ENCODE measurements around the gene PINLYP. TPM values are rescaled to one million over a fixed set of nuclear protein-coding genes. Genes with fewer than 3 reads are reported as not detected.

Gene PINLYP
- total RNA-seq, 1 experiment from 2014 or later, result not detected

DNA sequence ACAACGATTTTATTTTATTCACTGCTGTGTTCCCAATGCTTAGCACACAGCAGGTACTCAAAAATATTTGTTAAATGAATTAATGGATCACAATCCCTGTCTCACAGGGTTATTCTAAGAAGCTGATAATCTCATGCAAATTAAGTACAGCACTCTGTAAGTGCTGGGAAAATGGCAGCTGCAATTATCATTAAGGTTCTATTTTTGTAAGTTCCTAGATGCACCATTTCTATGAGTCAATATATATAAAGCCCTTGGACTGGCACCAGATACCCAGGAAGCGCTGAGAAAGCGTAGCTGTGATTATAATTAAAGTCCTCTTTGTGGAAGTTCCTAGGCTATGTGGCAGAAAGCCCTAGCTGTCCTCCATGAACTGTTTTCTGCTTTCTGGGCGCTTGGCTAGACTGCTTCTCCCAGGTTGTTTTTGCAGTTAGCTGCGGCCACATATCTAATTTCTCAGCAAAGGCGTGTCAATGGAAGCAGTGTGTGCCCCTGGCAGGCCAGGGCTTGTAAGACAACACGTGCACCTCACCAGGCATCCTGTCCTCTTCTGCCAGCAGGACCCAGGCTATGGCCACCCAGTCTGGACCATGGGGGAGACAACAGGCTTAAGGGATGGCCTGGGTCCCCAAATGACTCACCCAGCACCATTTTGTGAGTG is 31.1 kb downstream of the PINLYP start:
- CTCF ChIA-PET, result no interaction called here
- Histone ChIP-seq H3K4me1 (no peaks in the 10 kb centered on the region), H3K27me3 (replicated peaks; ENCODE audit: control insufficient read depth, insufficient read depth, low read length) (no peaks in the 10 kb centered on the region), H3K9me3 (no peaks in the 10 kb centered on the region), H3K4me3 (ENCODE audit: low read depth, low read length) (no peak overlapping the region), H3K36me3 (ENCODE audit: control insufficient read depth, insufficient read depth, low read length) (no peaks in the 10 kb centered on the region)
- DNase-seq, result no peak
- TF ChIP-seq, protein P1, sequence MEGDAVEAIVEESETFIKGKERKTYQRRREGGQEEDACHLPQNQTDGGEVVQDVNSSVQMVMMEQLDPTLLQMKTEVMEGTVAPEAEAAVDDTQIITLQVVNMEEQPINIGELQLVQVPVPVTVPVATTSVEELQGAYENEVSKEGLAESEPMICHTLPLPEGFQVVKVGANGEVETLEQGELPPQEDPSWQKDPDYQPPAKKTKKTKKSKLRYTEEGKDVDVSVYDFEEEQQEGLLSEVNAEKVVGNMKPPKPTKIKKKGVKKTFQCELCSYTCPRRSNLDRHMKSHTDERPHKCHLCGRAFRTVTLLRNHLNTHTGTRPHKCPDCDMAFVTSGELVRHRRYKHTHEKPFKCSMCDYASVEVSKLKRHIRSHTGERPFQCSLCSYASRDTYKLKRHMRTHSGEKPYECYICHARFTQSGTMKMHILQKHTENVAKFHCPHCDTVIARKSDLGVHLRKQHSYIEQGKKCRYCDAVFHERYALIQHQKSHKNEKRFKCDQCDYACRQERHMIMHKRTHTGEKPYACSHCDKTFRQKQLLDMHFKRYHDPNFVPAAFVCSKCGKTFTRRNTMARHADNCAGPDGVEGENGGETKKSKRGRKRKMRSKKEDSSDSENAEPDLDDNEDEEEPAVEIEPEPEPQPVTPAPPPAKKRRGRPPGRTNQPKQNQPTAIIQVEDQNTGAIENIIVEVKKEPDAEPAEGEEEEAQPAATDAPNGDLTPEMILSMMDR (IDR thresholded peaks at IDR 0.05; ENCODE audit: insufficient read depth in 1 of 2, low read depth in 1 of 2, low read length in 1 of 2, severe bottlenecking in 1 of 2, unreplicated experiment in 1 of 2), result no peak
- POLR2A ChIA-PET, result no interaction called here
- no peaks in the 10 kb centered on the region for H3K9me3 Mint-ChIP-seq (ENCODE audit: unreplicated experiment)
- no peak overlapping the region for H3K27ac Mint-ChIP-seq (ENCODE audit: unreplicated experiment)
- no peaks in the 10 kb centered on the region for H3K27me3 Mint-ChIP-seq (ENCODE audit: insufficient read depth, unreplicated experiment)
- BruUV-seq (replicated peaks), result no TSS peak
- no peak overlapping the region for H3K4me3 Mint-ChIP-seq (ENCODE audit: unreplicated experiment)
- peaks cover 37% of the 10 kb centered on the region for H3K36me3 Mint-ChIP-seq (ENCODE audit: insufficient read depth, unreplicated experiment)
- intact Hi-C loops (cut with micrococcal nuclease; ENCODE audit: unreplicated experiment), result no loop called here
- H3K4me1 Mint-ChIP-seq (ENCODE audit: low read depth, unreplicated experiment), result peaks cover 10% of the 10 kb centered on the region

DNA sequence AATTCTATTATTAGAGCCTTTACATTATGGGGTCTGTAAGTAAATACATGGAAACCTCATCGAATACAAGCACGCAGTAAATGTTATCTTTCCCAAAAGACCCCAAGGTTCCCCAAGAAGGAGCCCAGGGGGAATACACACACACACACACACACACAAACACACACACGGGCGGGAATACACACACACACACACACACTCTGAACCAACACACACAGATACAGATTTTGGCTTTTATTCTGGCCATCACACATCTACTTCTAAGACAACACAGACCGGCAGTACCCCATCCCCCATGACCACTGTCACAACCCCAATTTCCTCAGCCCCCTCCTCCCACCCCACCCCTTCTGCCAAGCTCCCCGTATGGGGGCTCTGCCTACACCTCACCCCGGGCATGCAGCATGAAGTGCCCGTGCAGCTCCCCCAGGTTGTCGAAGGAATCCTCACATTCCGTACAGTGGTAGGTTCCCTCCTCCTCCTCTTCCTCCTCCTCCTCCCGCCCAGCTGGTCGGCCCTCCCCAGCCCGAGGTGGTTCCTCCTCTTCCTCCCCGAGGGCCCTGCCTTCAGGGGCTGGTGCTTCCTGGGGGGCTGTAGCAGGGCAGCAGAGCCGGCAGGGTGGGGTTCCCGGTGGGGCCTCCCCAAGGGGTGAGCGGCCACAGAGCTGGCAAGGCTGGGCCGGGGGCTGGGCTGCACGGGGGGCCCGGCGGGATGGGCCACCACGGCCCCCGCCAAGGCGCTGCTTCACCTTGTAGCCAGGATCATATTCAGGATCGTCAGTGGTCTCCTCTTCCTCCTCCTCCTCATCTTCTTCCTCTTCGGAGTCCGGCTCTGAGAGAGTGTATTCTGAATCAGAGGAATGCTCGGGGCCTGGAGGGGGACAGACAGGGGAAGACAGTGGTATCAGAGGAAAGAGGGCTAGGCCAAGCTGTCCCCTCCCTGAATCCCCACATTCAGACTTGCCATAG is 31.9 kb downstream of the PINLYP start:
- no peaks in the 10 kb centered on the region for H3K27me3 ChIP-seq (replicated peaks; ENCODE audit: control insufficient read depth, insufficient read depth, low read length)
- H3K9me3 ChIP-seq, result no peaks in the 10 kb centered on the region
- intact Hi-C loops (cut with micrococcal nuclease; ENCODE audit: unreplicated experiment), result no loop called here
- H3K36me3 Mint-ChIP-seq (ENCODE audit: insufficient read depth, unreplicated experiment), result peaks cover 45% of the 10 kb centered on the region
- ChIA-PET CTCF (interaction anchor here (0.6 kb wide), 1 partner anchor 1722 kb away, joined by 3 read pairs; no protein-coding TSS in a partner anchor), POLR2A (no interaction called here)
- H3K36me3 ChIP-seq (ENCODE audit: control insufficient read depth, insufficient read depth, low read length), result no peaks in the 10 kb centered on the region
- DNase-seq, result no peak
- H3K4me3 ChIP-seq (ENCODE audit: low read depth, low read length), result no peak overlapping the region
- H3K27ac Mint-ChIP-seq (ENCODE audit: unreplicated experiment), result no peak overlapping the region
- no peak overlapping the region for H3K4me3 Mint-ChIP-seq (ENCODE audit: unreplicated experiment)
- TF ChIP-seq, protein P1 (IDR thresholded peaks at IDR 0.05; ENCODE audit: insufficient read depth in 1 of 2, low read depth in 1 of 2, low read length in 1 of 2, severe bottlenecking in 1 of 2, unreplicated experiment in 1 of 2), result no peak
- H3K4me1 ChIP-seq, result no peaks in the 10 kb centered on the region
- BruUV-seq (replicated peaks), result TSS peak; percentile 69
- H3K4me1 Mint-ChIP-seq (ENCODE audit: low read depth, unreplicated experiment), result peaks cover 10% of the 10 kb centered on the region
- H3K27me3 Mint-ChIP-seq (ENCODE audit: insufficient read depth, unreplicated experiment), result no peaks in the 10 kb centered on the region
- no peaks in the 10 kb centered on the region for H3K9me3 Mint-ChIP-seq (ENCODE audit: unreplicated experiment)

DNA sequence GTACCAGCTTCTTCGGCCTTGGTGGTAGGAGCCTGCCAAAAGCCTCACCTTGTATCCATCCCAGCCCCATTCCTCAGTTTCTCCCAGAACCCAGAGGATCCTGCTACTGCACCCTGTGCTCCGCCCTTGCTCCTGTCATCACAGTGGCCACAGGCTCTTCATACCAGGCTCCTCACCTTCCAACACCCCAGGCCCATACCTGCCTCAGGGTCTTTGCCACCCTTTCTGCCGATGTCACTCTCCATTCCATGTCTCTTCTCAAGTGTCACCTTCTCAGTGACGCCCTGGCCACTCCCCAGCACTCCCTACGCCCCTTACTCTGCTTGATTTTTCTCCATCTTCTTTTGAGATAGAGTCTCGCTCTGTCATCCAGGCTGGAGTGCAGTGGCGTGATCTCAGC is 34.3 kb downstream of the PINLYP start:
- ChIA-PET CTCF (no interaction called here), POLR2A (no interaction called here)
- Mint-ChIP-seq H3K4me3 (ENCODE audit: unreplicated experiment) (no peak overlapping the region), H3K4me1 (ENCODE audit: low read depth, unreplicated experiment) (peaks cover 10% of the 10 kb centered on the region), H3K9me3 (ENCODE audit: unreplicated experiment) (no peaks in the 10 kb centered on the region), H3K36me3 (ENCODE audit: insufficient read depth, unreplicated experiment) (peaks cover 43% of the 10 kb centered on the region), H3K27me3 (ENCODE audit: insufficient read depth, unreplicated experiment) (no peaks in the 10 kb centered on the region), H3K27ac (ENCODE audit: unreplicated experiment) (no peak overlapping the region)
- no peak overlapping the region for H3K4me3 ChIP-seq (ENCODE audit: low read depth, low read length)
- H3K27me3 ChIP-seq (replicated peaks; ENCODE audit: control insufficient read depth, insufficient read depth, low read length), result no peaks in the 10 kb centered on the region
- no TSS peak for BruUV-seq (replicated peaks)
- DNase-seq, result no peak
- TF ChIP-seq, protein P1 (IDR thresholded peaks at IDR 0.05; ENCODE audit: insufficient read depth in 1 of 2, low read depth in 1 of 2, low read length in 1 of 2, severe bottlenecking in 1 of 2, unreplicated experiment in 1 of 2), result no peak
- H3K4me1 ChIP-seq, result no peaks in the 10 kb centered on the region
- no peaks in the 10 kb centered on the region for H3K9me3 ChIP-seq
- intact Hi-C loops (cut with micrococcal nuclease; ENCODE audit: unreplicated experiment), result no loop called here
- peaks cover 1% of the 10 kb centered on the region; the same call in 1 of the 2 replicates for H3K36me3 ChIP-seq (ENCODE audit: control insufficient read depth, insufficient read depth, low read length)

Data from Caco-2 (cell line).